GM21786 (cell line): ENCODE results near the gene GARNL3.

Source experiments
- ATAC-seq: cut with Tn5 transposase; IDR thresholded peaks from one replicate; pipeline ENCODE4 v1.9.1; 2021; ENCODE audit not compliant: unreplicated experiment

Gene GARNL3

DNA sequence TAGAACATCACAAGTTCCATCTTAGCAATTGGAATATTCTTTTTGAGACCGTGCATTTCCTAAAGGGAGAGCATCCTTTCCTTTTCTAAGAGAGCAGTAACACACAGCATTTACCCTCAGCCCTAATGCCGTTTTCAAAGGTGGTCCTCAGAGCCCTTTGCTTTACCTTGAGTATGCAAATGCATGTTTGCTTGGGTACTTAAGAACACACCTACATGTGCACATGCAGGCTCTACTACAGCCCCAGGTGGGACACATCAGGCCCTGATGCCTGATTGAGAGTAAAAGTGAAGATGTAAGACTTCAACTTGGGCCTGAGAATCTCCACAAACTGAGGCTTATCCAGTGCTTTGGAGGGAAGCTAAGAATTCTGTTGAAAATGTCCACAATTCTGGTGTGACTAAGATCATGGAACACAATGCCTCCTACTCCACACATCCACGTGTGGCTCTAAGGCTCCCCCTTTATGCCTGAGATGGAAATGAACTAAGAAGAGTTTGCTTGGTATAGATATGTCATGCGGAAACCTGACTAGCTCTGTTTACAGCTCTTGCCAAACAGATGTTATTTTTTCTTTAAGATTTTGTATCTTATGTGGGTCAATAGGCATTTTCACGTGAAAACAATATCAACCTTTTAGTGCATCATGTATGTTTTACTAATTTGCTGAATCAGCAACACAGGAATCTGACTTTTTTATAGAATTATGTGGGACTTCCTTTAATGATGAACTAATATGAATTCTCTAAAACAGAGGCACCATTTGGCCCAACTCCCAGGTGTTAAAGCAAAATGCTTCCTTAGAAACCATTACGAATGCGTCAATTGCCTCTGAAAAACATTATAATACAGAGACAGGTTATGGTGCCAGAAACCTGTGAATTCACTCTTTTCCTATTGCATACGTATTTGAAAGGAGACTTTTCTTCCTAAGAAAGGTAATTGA, 83.5 kb downstream of the GARNL3 start:
- ATAC-seq: no peak

DNA sequence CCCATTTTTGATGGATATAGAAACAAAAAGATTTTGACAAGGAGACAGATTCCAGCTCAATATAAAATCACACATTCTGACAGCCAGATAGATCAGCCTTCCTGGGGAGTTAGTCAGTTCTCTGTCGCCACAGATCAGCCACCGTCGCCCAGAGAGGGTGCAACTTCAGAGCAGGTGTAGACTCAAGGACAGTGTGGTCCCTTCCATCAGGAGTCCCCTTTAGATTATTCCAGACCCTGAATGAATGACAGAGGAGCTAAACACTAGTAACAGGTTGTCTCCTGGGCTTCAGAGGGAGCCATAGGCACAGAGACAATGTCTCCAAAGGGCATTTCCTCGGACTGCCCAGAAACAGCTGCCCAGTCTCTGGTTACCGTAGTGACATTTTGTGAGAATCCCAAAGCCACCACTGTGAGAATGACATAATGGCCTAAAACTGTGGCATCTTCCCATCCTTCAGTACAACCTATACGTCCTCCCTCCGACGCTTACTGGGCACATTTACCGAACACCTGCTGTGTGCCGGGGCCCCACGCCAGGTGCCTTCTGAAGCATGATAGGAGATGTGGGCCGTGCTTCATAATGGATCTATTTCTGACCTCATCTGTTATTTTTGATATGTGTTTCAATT, 85.0 kb downstream of the GARNL3 start:
- ATAC-seq: no peak

DNA sequence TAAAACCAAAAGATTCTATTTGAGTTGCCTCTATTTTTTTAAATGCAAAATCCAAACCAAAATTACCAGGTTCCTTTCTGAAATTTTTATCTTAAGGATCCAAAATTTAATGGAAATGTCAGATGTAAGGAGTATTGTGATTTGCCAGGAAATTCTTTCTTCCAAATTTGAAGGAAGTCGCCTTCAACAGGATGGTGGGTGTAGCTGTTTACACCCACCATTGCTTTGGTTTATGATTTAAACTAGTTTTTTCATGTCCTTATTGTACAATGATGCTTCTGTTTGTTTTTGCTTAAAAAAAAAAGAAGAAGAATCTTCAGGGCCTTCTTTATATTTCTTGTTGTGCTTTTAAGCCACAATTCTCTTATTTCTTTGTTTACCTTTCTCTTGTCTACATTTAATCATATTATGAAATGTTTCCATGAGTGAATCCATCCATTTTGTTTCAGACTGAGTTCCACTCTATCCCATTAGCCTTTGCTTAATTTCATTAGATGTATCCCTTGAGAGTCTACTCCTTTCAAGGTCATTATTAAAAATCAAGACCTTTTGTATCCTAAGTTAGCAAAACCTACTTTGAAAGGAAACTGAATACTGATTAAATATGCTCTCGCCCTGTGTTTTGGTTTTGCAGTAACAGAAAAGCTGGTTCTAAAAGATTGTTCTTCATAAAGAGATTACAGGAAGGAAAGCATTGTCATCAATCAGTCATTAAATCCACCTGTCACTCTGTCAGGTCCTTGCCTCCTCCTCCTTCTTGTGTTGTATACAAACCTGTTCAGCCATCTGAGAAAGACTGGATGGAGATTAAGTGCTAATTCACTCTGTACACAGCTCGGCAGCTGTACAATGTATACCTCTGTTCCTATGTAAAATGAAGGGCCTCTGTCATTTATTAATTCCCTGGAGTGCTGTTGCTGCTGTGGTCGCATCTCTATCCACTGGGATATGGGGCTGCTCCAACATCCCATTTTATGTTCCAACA, 86.9 kb downstream of the GARNL3 start:
- ATAC-seq: no peak

- no peak for ATAC-seq
Observed at GRCh38 chr9:127353882-127354281, 89.3 kb downstream of the GARNL3 start.

DNA sequence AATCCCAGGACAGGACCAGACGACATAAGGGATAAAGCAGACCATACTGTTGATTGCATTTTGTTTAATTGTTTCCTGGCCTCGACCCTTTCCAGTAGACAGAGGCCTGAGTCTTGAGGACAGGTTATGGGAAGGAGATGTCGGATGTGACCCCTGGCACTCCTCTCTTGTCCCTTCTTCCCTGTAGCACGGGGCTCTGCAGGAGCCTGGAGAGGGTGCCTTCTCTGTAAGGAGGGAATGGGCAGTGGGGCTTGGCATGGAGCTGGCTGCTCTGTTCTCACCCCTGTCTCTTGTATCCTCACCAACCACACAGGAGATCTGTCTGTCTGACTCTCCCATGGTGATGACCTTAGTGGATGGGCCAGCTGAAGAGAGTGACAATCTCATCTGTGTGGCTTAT, 92.3 kb downstream of the GARNL3 start:
- ATAC-seq: no peak

GRCh38 chr9:127358023-127358535, 93.5 kb downstream of the GARNL3 start:
- no peak for ATAC-seq

- ATAC-seq: no peak
Observed at GRCh38 chr9:127358770-127359169, 94.2 kb downstream of the GARNL3 start.

GRCh38 chr9:127360250-127360649, 95.7 kb downstream of the GARNL3 start:
- ATAC-seq: no peak

GRCh38 chr9:127360829-127361228, 96.3 kb downstream of the GARNL3 start:
- no peak for ATAC-seq

DNA sequence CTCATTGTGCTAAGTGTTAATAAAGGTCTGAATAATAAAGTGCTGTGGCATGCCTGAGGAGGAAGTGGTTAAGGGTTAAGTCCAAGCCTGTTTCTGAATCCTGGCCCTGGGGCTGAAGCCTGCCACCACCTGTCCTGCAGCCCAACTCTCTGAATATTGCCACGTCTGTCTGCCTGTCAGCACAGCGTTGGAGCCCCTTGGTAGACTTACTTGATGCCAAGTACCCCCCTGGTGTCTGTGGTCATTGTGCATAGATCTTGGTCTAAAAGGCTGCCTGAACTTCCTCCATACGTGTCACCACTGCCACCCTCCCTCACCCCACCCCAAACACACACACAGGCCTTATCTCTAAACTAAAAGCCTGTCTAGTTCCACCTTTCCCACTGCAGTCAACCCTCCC, 97.0 kb downstream of the GARNL3 start:
- no peak for ATAC-seq

GRCh38 chr9:127362829-127363228, 98.3 kb downstream of the GARNL3 start:
- ATAC-seq: no peak

- no peak for ATAC-seq
Observed at GRCh38 chr9:127365461-127365860, 100.9 kb downstream of the GARNL3 start.

GRCh38 chr9:127366594-127366993, 102.0 kb downstream of the GARNL3 start:
- no peak for ATAC-seq

GRCh38 chr9:127368852-127369402, 104.4 kb downstream of the GARNL3 start:
- no peak for ATAC-seq

DNA sequence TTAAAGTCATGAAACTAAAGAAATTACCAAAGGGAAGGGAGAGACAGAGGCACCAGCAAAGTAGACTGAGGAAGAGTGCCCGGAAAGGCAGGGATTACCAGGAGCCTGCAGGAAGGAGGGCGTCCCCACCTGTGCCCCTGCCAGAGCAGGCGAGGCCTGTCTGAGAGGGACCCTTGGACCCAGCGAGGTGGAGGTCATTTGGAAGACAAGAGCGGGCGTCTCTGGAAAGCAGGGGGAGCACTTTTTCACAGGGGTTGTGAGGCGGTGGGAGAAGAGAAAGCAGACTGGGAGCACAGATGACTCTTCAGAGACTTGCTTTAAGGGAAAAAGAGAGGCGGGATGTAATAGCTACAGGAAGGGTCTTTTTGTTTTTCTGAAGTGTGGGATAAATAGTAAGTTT, 104.9 kb downstream of the GARNL3 start:
- ATAC-seq: no peak

- ATAC-seq: no peak
Observed at GRCh38 chr9:127370147-127370579, 105.6 kb downstream of the GARNL3 start.

GRCh38 chr9:127370672-127371648, 106.4 kb downstream of the GARNL3 start:
- ATAC-seq: no peak

GRCh38 chr9:127380479-127380878, 115.9 kb downstream of the GARNL3 start:
- no peak for ATAC-seq

DNA sequence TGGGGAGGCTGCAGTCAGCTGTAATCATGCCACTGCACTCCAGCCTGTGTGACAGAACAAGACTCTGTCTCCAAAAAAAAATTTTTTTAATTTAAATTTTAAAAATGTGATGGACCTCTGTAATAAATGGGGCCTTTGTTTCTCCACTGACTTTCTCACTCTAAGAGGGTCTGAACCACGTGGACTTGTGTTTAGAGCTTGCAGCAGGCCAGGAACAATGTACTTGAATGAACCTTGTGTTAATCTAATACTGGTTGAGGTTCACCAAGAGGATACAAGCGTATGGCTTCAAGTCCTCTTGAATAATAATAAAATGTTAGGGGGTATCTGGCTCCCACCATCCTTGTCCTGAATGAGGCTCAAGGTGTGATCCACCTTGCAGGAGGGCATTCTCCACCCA, 118.0 kb downstream of the GARNL3 start:
- no peak for ATAC-seq
